GM19238 (cell line): ENCODE results near the gene MTMR6.

Experiments used
- DNase-seq: peaks from one replicate; pipeline ENCODE4 v3.0.0; 2011; ENCODE audit warnings: low spot score; ENCODE audit not compliant: insufficient read length

Gene MTMR6

GRCh38 chr13:25280396-25280795 is 6.9 kb downstream of the MTMR6 start:
- no peak for DNase-seq

- no peak for DNase-seq
Measured at GRCh38 chr13:25276748-25277147, 10.5 kb downstream of the MTMR6 start.

- no peak for DNase-seq
Measured at GRCh38 chr13:25268561-25268960, 18.7 kb downstream of the MTMR6 start.

DNA sequence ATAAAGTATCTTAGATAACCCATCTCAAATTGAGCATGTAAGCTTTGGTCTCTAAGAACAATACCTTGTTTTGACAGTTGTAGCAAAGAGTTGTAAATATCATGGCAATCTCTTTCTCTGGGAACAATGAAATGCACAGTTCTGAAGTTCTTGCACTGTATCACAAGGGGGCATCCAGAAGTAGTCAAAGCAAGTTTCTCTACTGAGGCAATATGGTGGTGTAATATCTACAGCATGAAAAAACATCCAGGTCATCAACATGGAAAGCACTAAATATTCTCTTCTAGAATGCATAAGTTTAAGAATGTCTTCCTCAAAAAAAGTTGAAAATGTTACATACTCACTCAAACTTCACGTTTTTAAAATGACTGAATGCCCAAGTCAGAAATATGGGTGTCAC is 19.6 kb downstream of the MTMR6 start:
- DNase-seq, result no peak

DNA sequence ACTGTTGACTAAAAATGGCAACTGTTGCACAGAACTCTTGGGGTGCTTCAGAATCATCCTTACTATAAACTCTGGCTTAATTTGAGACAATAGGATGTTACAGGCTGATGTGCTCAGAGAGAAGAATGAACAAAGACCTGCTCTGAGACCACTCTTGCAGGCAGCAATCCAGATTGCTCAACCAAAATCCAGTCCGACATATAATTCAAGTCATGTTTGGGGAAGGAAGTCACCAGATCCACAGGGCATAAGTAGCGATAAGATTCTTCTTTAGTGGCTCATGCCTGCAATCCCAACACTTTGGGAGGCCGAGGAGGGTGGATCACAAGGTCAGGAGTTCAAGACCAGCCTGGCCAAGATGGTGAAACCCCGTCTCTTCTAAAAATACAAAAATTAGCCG is 20.6 kb downstream of the MTMR6 start:
- no peak for DNase-seq

DNA sequence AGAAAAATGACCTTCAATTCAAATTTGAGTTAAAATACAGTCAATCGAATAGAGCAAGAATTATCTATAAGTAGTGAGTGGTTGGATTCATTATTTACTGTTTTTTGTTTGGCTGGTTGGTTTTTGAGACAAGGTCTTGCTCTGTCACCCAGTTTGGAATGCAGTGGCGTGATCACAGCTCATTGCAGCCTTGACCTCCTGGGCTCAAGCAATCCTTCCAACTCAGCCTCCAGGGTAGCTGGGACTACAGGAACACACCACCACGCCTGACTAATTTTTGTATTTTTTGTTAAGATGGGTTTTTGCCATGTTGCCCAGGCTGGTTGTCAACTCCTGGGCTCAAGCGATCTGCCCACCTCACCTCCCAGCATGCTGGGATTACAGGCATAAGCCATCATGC is 25.0 kb downstream of the MTMR6 start:
- DNase-seq, result no peak

DNA sequence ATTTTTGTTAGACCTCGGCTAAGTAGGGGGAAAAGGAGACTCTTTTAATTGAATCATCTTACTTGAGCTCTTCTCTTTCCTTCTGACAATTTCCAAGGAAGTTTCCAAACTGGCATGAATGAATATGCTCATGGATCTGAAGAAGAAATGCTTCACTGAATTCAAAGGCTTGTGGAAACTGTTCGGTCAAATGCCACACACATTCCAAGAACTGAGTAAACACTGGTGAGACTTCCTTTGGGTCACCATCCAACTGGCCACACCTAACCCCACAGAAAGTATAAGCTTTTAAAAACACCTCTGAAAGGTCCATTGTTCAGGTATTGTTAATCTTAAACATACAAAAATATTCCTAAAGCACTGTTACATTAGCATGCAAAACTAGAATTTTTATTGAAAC is 33.6 kb downstream of the MTMR6 start:
- no peak for DNase-seq

DNA sequence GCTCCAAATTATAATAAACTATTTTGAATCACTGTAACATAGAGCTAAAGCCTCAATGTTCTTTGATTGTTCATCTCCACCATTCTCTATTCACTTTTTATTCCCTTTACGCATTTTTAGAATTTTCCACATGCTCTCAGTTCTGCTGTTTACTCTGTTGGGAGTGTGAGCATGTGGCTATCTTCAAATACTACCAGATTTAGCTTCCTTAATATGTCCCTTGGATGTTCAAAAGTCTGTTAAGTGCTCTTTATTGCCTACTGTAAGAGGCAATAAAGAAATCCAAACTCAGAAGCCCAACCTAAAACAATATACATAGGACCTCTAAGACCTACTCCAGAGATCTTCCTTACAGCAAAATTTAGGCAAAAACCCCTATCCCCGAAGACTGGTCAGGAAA is 34.5 kb downstream of the MTMR6 start:
- no peak for DNase-seq

- DNase-seq, result no peak
Measured at GRCh38 chr13:25252225-25252624, 35.1 kb downstream of the MTMR6 start.

DNA sequence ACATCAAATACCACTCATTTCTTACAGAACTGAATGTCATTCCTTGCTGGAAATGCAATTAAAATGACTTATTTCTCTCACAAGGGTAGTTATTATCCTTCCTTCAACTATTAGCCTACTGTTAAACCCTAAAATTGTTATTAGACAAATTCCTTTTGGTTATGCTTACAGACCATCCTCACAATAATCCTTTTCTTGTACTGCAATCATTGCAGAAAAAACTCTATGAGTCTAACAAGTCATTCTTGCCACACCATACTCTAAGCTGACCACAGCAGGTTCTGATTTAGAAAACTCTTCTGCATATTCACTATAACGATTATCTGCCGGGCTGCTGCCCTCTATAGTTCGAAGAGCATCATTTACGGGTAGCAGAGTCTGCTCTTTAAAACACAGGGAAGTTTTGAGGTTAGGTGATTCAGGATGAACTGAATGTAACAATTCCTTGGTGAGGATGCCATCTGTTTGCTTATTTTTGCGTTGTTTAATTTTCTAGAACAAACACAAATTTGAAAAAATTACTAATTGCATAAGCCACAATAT is 38.2 kb downstream of the MTMR6 start:
- DNase-seq, result no peak

DNA sequence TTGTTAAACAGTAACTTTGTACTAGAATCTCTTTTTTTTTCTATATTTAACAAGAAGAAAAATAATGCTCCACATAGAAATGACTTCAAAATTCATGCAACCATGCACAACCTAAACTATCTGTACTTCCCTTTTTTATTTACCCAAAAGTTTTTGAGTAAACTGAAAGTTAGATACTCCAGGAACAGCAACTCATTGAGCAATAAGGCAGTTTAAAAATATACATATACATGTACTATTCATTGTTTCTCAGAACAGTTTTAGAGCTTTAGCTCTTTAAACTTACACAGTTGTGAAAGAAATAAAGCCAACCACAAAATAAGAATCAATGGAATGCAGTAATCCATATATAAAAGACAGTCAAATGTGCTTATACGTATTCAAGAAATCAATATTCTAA is 39.2 kb downstream of the MTMR6 start:
- no peak for DNase-seq

GRCh38 chr13:25247360-25247759 is 39.9 kb downstream of the MTMR6 start:
- DNase-seq, result no peak

GRCh38 chr13:25244123-25244522 is 43.2 kb downstream of the MTMR6 start:
- DNase-seq, result no peak

DNA sequence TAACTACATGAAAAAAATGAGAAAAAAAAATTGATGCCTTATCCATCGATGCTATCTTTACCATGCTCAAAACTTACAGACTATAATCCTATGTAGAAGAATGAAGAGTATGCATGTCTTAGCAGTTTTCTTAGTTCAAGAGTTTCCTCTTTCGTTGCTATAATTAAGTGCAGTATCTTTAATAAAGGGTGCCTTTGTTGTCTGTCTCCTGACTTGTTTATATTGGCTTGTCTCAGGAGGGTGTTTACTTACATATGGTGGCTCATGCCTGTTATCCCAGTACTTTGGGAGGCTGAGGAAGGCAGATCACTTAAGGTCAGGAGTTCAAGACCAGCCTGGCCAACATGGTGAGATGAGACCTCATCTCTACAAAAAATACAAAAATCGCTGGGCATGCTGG is 44.3 kb downstream of the MTMR6 start:
- no peak for DNase-seq

DNA sequence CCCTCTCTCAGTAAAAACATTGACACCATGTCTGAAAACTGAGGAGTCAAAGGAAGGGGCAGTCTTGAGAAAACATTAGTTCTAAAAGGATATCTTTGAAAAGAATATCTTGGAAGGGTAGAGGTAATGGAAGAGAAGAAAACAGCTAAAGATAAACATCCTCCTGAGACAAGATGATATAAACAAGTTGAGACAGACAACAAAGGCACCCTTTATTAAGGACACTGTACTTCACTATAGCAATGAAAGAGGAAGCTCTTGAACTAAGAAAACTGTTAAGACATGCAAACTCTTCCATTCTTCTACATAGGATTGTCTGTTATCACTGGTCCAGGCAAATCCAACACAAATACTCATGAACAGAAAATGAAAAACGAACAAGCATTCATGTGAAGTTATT is 46.3 kb downstream of the MTMR6 start:
- DNase-seq, result no peak

DNA sequence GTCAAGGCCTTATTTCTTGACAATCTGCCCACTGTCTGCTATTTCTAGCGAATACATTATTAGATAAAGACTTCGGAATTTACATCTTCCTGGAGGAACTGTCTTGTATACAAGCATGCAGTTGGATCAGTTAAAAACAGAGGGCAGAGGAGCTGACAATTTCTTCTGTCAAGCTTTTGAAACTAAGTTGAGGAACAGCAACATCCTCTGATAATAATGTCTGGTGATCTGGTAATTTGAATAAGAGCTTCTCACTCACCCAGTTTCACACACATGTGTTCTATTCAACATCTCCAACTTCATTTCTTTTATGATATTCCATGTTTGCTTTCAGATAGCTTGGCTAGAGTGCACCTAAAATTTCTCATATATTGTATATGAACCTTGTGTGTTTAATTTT is 50.2 kb downstream of the MTMR6 start:
- DNase-seq, result no peak

DNA sequence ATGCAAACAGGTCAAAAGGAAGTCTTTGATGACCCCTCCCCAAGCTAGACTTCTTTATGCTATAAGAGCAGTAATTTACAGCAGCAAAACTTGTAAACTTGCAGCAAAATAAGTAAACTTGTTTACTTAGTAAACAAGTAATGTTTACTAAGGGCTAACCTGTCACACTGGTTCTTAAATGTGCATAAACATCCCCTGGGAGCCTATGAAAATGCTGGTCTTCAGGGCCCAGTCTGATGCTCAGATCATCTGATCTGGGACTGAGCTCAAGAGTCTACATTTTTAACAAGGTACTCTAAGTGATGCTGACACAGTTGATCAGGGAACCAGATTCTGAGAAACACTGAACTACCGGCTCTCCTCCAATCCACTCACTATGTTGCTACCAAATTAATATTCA is 53.4 kb downstream of the MTMR6 start:
- DNase-seq, result no peak

DNA sequence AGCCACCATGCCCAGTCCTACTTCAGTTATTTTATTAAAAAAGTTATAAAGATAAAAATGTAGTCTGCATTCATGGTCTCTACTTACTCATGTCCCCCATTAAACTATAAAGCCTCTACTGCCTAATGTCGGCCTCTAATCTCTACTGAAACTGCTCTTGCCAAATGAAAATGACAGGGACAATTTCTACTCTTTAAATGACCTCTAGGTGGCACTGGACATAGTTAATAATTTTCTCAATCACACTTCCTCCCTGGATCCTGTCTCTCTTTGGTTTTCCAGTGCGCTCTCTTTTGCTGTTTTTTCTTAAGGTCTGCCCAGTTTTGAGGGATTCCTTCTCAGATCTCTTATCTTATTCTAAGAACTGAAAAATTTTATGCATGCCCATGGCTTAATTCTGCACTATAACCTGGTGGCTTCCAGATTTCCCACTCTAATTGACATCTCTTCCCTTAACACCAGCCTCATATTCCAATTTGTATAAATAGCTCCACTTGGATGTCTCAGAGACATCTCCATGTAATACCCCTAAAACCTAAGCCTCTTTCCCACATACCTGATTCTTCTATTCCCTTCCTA is 54.3 kb downstream of the MTMR6 start:
- DNase-seq, result no peak

- DNase-seq, result no peak
Measured at GRCh38 chr13:25231517-25231916, 55.8 kb downstream of the MTMR6 start.

GRCh38 chr13:25227690-25228089 is 59.6 kb downstream of the MTMR6 start:
- DNase-seq, result no peak

- no peak for DNase-seq
Measured at GRCh38 chr13:25225970-25226369, 61.3 kb downstream of the MTMR6 start.

DNA sequence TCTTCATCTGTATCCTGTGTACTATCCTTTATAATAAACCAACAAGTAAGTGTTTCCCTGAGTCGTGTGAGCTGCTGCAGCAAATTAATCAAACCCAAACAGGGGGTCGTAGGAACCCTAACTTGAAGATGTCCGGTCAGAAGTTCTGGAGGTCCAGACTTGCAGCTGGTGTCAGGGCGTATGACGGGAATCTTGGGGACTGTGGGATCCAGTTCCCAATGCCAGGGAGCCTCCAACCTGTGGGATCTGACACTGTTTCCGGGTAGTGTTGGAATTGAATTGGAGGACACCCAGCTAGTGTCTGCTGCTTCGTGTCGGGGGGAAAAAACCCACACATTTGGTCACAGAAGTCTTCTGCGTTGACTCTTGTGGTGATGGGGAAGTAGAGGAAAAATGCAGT is 63.1 kb downstream of the MTMR6 start:
- no peak for DNase-seq

- no peak for DNase-seq
Measured at GRCh38 chr13:25222740-25223139, 64.5 kb downstream of the MTMR6 start.

DNA sequence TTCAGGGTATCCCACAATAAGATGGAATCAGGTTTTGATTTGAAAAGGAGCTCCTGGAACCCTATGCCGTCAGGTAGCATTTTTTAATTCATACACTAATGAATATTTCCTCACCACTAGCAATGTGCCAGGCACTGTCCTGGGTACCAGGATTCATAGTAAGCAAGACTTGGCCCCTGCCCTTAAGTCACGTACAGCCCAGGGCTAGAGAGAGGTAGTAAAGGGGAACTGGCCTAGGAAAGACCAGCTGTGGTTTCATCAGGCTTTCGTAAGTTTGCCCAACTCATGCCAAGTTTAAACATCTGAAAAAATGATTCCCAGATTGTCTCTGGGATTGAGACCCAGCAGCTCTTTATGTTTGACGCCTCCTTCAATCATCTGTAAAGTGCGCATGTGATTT is 69.3 kb downstream of the MTMR6 start:
- DNase-seq, result no peak
